DND-41 (cell line): ENCODE data around the gene ARL5B.

Experiments used
- ATAC-seq: fragments of 200-7000 bp; cut with Tn5 transposase; 3 replicates; pipeline ENCODE4 v1.9.1; 2021; ENCODE audit warnings: low read depth; ENCODE audit not compliant: insufficient read depth
- DNase-seq: peaks from one replicate; pipeline ENCODE4 v3.0.0-alpha.2; 2020
- H2AFZ ChIP-seq: 2 replicates; pipeline ENCODE4 v1.6.0; 2012; ENCODE audit warnings: low read depth, low read length
- H3K27ac ChIP-seq: 2 replicates; pipeline ENCODE4 v1.5.1; 2012; ENCODE audit warnings: low read length, inconsistent platforms
- H3K27me3 ChIP-seq: fragments of 200-600 bp; sonication (generic); 2 replicates; pipeline ENCODE4 v1.6.0; 2012; ENCODE audit warnings: low read length, mild to moderate bottlenecking, inconsistent platforms; ENCODE audit not compliant: insufficient read depth, poor library complexity
- H3K36me3 ChIP-seq: 2 replicates; pipeline ENCODE4 v1.5.1; 2012; ENCODE audit warnings: low read length, inconsistent platforms; ENCODE audit not compliant: insufficient read depth
- H3K4me1 ChIP-seq: 2 replicates; pipeline ENCODE4 v1.5.1; 2012; ENCODE audit warnings: mild to moderate bottlenecking, low read length; ENCODE audit not compliant: insufficient read depth
- H3K4me2 ChIP-seq: 2 replicates; pipeline ENCODE4 v1.6.0; 2012; ENCODE audit warnings: mild to moderate bottlenecking, moderate library complexity, low read length, inconsistent platforms; ENCODE audit not compliant: insufficient read depth
- H3K4me3 ChIP-seq, 2 experiments: fragments of 200-600 bp in 1 of 2; shearing (Covaris generic) in 1 of 2; 2 replicates each; pipeline ENCODE4 v1.5.1; 2012 to 2016; ENCODE audit warnings: inconsistent platforms in 2 of 2, low read length in 2 of 2, mild to moderate bottlenecking in 2 of 2, low read depth in 1 of 2, moderate library complexity in 1 of 2
- H3K79me2 ChIP-seq: 2 replicates; pipeline ENCODE4 v1.6.0; 2012; ENCODE audit warnings: low read length, inconsistent platforms; ENCODE audit not compliant: insufficient read depth
- H3K9ac ChIP-seq: 2 replicates; pipeline ENCODE4 v1.6.0; 2012; ENCODE audit warnings: low read depth, mild to moderate bottlenecking, inconsistent platforms, low read length, moderate library complexity
- H3K9me3 ChIP-seq: 2 replicates; pipeline ENCODE4 v1.5.1; 2012; ENCODE audit warnings: low read length, moderate library complexity, mild to moderate bottlenecking, inconsistent platforms; ENCODE audit not compliant: insufficient read depth, severe bottlenecking
- H4K20me1 ChIP-seq: 2 replicates; pipeline ENCODE4 v1.6.0; 2012; ENCODE audit warnings: low read length; ENCODE audit not compliant: insufficient read depth
- CTCF ChIP-seq: IDR thresholded peaks from 2 replicates; pipeline ENCODE4 v1.5.1; 2012; ENCODE audit warnings: borderline replicate concordance, low read length, moderate library complexity, mild to moderate bottlenecking; ENCODE audit not compliant: poor library complexity, severe bottlenecking; ENCODE audit errors: extremely low read depth
- EZH2 ChIP-seq: IDR thresholded peaks from 3 replicates; pipeline ENCODE4 v1.6.1; 2012; ENCODE audit warnings: borderline replicate concordance, low read depth, mild to moderate bottlenecking, moderate library complexity, low read length, inconsistent platforms; ENCODE audit not compliant: severe bottlenecking

Gene ARL5B

GRCh38 chr10:18680754-18681153, 21.5 kb downstream of the ARL5B start:
- Histone ChIP-seq H2AFZ (no peak overlapping the region), H3K4me1 (no peaks in the 10 kb centered on the region), H3K27me3 (no peaks in the 10 kb centered on the region), H3K9ac (no peak overlapping the region), H3K79me2 (no peaks in the 10 kb centered on the region), H3K36me3 (peaks cover 36% of the 10 kb centered on the region), H4K20me1 (no peaks in the 10 kb centered on the region), H3K4me2 (no peak overlapping the region), H3K4me3 (no peak overlapping the region), H3K27ac (no peak overlapping the region), H3K9me3 (no peaks in the 10 kb centered on the region)
- DNase-seq = no peak
- TF ChIP-seq EZH2 = no peak
- no peak for TF ChIP-seq CTCF
- no peak for ATAC-seq

GRCh38 chr10:18681366-18681765, 22.1 kb downstream of the ARL5B start:
- Histone ChIP-seq H2AFZ (no peak overlapping the region), H3K4me2 (no peak overlapping the region), H3K9me3 (no peaks in the 10 kb centered on the region), H3K4me3 (no peak overlapping the region), H3K79me2 (no peaks in the 10 kb centered on the region), H3K27ac (no peak overlapping the region), H3K36me3 (peaks cover 33% of the 10 kb centered on the region), H3K9ac (no peak overlapping the region), H4K20me1 (no peaks in the 10 kb centered on the region), H3K27me3 (no peaks in the 10 kb centered on the region), H3K4me1 (no peaks in the 10 kb centered on the region)
- DNase-seq (no peak), ATAC-seq (no peak)
- no peak for TF ChIP-seq EZH2
- no peak for TF ChIP-seq CTCF

- H3K36me3 ChIP-seq = peaks cover 28% of the 10 kb centered on the region
- no peak overlapping the region for H3K9ac ChIP-seq
- no peak overlapping the region for H2AFZ ChIP-seq
- H3K4me2 ChIP-seq = no peak overlapping the region
- H3K4me1 ChIP-seq = no peaks in the 10 kb centered on the region
- H3K27me3 ChIP-seq = no peaks in the 10 kb centered on the region
- no peaks in the 10 kb centered on the region for H3K9me3 ChIP-seq
- DNase-seq = no peak
- no peak overlapping the region for H3K27ac ChIP-seq
- no peak for ATAC-seq
- H3K79me2 ChIP-seq = no peaks in the 10 kb centered on the region
- TF ChIP-seq CTCF = no peak
- TF ChIP-seq EZH2 = no peak
- no peak overlapping the region for H3K4me3 ChIP-seq
- no peaks in the 10 kb centered on the region for H4K20me1 ChIP-seq
These were observed 22.8 kb downstream of the ARL5B start for GRCh38 chr10:18681971-18682411.

- no peak overlapping the region for H3K27ac ChIP-seq
- no peak overlapping the region for H3K9ac ChIP-seq
- TF ChIP-seq CTCF (no peak), EZH2 (no peak)
These were observed 24.2 kb downstream of the ARL5B start for GRCh38 chr10:18683427-18683826.

More at GRCh38 chr10:18683427-18683826, 24.2 kb downstream of the ARL5B start:
- H3K4me2 ChIP-seq = no peak overlapping the region
- ATAC-seq (no peak), DNase-seq (no peak)
- peaks cover 23% of the 10 kb centered on the region for H3K36me3 ChIP-seq
- no peaks in the 10 kb centered on the region for H3K79me2 ChIP-seq
- H3K4me3 ChIP-seq = no peak overlapping the region
- H3K9me3 ChIP-seq = no peaks in the 10 kb centered on the region
- no peak overlapping the region for H2AFZ ChIP-seq
- H3K4me1 ChIP-seq = no peaks in the 10 kb centered on the region
- no peaks in the 10 kb centered on the region for H4K20me1 ChIP-seq
- H3K27me3 ChIP-seq = no peaks in the 10 kb centered on the region
